GM19351 (cell line): Measurements from ENCODE around the gene POU2F3.

Source experiments
- ATAC-seq: cut with Tn5 transposase; IDR thresholded peaks from one replicate; pipeline ENCODE4 v1.9.1; 2021; ENCODE audit warnings: mild to moderate bottlenecking, moderate library complexity; ENCODE audit not compliant: unreplicated experiment

Gene POU2F3

DNA sequence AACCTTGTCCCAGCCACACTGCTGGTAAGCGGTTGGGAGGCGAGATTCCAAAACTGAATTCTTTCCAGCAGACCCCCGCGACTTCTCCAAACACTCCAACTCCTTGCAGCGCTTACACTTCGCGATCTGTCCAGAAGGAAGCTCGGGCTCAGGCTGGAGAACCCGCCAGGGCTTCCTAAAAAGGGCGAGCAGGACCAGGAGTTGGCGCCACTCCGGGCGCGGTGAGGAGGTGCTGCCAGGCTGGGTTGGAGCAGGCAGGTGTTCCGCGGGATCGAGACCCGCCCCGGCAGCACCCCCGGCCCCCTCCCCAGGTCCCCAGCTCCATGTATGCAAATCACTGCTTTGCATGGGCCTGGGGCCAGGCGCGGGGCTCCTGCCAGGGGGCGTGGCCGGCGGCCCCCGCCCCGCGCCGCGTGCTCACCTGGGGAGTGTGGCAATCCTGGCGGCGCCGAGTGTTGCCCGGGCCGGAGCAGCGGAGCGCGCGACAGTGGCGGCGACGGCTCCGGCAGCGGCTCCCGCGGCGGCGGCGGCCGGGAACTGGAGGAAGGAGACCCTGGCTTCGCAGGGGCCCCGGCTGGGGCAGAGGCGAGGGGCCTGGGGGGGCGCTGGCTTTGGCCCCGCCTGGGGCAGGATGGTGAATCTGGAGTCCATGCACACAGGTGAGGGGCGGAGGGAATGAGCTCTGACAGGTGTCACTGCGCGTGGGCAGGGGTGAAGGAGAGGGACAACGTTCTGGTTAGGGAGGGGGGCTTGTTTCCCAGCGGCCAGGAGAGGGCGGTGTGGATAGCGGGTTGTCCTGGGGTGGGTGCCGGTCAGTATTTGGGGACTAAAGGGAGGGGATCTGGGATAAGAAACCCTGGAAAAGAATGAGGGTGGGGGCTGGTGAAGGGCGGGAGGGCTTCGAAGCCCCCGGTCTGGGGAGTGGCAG is at the start of gene POU2F3:
Gene POU2F3, plus strand, starts transcription at position 428 of the 928 bp plus-strand sequence. Its CDS starts 204 bp downstream, at position 632.
- ATAC-seq: no peak

GRCh38 chr11:120191058-120191457 is 48.9 kb upstream of the POU2F3 start:
- ATAC-seq: no peak

GRCh38 chr11:120192831-120193625 is 46.9 kb upstream of the POU2F3 start:
- no peak for ATAC-seq

GRCh38 chr11:120194166-120194565 is 45.8 kb upstream of the POU2F3 start:
- no peak for ATAC-seq

DNA sequence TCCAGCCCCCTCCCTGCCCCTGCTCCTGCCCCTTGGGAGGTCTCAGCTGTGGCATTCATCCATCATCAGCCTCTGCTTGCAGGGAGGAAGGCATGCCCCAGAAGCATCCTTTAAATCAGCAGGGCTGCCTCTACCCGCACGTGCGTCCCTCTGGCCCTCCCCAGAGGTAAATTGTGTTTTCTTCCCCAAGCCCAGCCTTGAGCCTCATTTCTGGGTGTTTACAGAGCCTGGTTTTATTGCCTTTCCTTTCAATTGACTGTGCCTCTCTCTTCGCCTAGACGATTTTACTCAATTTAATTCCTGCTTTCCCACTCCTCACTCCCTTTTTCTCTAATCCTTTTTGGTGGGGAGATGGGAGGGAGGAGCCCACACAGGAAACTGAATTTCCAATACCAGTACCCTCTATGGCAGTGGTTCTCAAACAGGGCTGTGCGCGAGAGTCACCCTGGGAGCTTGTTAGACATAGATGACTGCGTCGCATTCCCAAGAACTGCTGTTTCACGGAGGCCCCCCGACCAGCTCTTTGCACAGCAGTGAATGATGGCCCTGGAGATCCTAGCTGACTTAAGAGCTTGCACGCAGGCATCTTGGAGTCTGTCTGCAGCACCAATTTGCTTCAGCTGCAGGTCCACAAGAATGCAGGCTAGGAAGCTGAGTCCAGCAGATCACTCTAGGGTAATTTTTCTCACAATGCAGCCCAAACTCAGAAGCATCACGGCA is 44.2 kb upstream of the POU2F3 start:
- ATAC-seq: no peak

- ATAC-seq: no peak
These were observed 43.1 kb upstream of the POU2F3 start for GRCh38 chr11:120196826-120197225.

GRCh38 chr11:120197251-120197891 is 42.6 kb upstream of the POU2F3 start:
- ATAC-seq: no peak

DNA sequence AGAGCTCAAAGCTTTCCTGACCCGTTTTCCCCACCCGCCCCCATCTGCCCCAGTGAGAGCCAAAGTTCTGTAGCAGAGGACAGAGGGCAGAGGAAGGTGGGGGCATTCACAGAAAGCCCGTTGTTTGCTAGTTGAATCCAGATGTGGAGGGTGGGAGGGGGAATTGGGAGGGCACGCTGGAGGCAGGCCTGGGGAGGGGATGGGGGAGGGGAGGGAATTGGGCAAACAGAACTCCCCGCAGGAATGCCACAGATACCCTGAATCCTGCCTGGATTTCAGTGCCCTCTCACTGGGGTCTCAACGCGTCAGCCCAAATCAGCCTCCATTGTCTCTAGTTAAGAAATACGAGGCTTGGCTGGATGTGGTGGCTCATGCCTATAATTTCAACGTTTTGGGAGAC is 42.0 kb upstream of the POU2F3 start:
- no peak for ATAC-seq

DNA sequence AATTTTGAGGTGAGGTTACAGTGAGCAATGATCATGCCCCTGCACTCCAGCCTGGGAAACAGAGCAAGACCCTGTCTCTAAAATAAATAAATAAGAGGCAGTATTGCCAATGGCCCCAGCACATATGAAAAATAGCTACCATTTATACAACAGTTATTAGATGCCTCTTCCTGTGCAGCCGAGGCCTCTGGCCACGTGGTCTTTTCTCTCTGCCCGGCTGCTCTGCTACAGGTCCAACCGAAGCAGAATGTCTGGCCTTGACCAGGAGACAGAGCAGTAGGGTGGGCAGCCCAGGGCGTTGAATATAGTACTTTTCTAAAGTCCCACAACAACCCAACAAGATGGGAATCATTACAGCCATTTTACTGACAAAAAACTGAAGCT is 41.5 kb upstream of the POU2F3 start:
- ATAC-seq: no peak

- no peak for ATAC-seq
These were observed 41.0 kb upstream of the POU2F3 start for GRCh38 chr11:120198787-120199469.

- no peak for ATAC-seq
These were observed 40.3 kb upstream of the POU2F3 start for GRCh38 chr11:120199613-120200012.

DNA sequence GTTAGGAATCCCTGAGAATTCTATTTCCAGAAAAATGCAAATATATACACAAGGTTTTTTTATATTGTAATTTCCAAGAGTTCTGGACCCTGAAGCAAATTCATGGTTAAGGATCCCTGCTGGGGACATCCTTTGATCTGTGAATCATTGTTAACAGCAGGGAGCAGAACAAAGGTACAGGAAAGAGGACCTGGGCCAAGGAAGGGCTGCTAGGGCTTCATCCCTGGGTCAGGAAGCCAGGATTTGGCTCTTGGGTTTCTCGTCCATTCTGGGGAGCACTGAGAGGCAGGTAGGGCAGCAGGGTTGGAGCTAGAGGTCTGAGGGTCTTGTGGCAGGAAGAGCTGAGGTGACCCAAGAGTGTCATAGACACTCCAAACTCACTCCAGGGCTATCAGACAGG is 39.3 kb upstream of the POU2F3 start:
- no peak for ATAC-seq

GRCh38 chr11:120201653-120202052 is 38.3 kb upstream of the POU2F3 start:
- ATAC-seq: no peak

GRCh38 chr11:120203626-120204025 is 36.3 kb upstream of the POU2F3 start:
- no peak for ATAC-seq

DNA sequence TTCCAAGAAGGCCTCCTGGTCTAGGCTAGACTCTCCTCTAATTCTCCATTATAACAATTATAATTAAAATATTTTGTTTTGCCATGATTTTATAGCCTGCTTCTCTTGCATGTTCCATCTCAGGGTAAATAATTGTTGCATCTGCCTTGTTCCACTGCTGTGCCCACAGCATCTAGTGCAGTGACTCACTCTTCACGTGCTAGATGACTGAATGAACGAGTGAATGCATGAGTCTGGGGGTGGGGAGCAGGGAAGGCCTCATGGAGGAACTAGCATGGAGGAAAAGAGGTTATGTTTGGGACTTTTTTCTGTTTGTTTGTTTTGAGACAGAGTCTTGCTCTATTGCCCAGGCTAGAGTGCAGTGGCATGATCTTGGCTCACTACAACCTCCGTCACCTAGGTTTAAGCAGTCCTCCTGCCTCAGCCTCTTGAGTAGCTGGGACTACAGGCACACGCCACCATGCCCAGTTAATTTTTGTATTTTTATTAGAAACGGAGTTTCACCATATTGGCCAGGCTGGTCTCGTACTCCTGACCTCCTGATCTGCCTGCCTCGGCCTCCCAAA is 34.3 kb upstream of the POU2F3 start:
- ATAC-seq: no peak

DNA sequence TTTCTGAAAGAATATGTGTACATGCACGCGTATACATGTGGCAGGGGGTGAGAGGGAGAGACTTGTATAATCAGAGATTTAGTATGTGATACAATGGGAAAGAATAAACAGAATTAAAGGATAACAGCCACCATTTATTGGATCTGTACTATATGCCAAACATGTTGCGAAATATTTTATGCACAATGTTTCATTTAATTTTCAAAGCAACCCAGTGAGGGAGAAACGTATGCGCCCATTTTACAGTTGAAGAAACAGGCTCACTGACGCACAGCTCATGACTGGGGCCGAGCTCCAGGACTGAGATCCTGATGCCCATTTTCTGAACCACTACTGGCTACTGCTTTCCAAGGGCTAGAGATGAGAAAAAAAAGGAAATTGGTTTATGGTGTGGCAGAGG is 32.4 kb upstream of the POU2F3 start:
- no peak for ATAC-seq

- ATAC-seq: no peak
These were observed 31.9 kb upstream of the POU2F3 start for GRCh38 chr11:120208001-120208441.

DNA sequence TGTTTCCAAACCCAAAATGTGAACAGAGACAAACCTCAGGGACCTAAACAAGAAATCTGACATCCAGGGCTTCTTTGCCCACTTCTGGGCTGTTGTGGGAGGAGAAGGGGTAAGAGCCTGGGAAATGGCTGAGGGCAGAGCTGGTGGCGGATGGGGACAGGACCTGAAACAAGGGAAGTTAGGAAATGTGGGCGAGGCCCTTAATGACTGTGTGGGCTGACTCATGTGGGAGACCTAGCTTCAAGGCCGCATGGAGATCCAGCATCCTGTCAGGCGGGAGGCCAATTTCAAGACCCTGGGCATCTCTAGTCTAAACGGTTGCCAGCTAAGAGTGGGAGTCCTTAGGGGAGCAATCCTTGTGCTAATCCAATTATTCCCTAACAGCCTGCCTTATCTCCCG is 31.2 kb upstream of the POU2F3 start:
- no peak for ATAC-seq

DNA sequence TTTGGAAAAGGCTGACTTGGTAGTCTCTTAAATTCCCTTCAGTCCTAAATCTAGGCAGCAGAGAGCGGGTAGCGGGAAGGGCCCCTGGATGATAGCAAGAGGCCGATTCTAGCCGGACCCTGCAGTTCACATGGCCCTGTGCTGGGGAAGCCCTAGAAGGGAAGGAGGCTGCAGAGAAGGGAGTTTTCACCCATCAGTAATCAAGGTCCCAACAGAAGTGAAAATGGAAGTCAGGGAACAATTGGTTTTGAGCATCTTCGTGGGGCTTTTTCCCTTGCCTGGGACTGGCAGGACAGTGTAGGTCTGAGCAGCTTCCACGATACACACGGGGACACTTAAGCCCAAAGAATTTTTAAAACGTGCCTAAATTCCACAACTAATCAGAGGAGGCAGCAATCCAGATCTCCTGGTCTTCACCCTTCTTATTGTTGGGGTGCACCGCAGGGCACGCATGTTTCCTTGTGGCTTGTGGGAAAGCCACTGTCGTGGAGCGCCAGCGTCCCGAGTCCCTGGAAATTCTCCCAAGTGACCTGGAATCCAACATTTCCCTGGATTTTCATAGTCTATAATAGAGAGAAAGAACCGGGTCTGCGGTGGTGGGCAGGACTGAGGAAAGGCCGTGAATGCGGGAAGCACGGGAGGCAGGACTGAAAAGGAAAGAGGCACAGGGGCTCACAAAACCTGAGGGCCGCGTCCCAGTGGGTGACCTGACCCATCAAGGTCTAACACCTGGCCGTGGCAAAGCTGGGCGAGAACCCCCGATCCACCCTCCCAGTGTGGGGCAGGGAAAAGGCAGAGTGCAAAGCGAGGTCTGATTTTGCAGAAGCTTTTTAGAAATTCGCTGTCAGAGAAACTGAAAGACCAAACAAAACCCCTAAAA is 30.0 kb upstream of the POU2F3 start:
- ATAC-seq: peak; percentile 4
